GM21529 (cell line): ENCODE data around the gene NUBP1.
A peak's percentile ranks its signal among the peaks of the same experiment; 100 is the strongest.

Source experiments
- ATAC-seq: cut with Tn5 transposase; IDR thresholded peaks from one replicate; pipeline ENCODE4 v1.9.1; 2021; ENCODE audit not compliant: unreplicated experiment

Gene NUBP1

GRCh38 chr16:10799736-10800135 is 56.1 kb downstream of the NUBP1 start:
- ATAC-seq, result no peak

GRCh38 chr16:10805334-10805733 is 61.7 kb downstream of the NUBP1 start:
- ATAC-seq, result no peak

- ATAC-seq, result no peak
Measured at GRCh38 chr16:10806698-10807097, 63.1 kb downstream of the NUBP1 start.

GRCh38 chr16:10808218-10808617 is 64.6 kb downstream of the NUBP1 start:
- ATAC-seq, result no peak

- no peak for ATAC-seq
Measured at GRCh38 chr16:10808850-10809249, 65.2 kb downstream of the NUBP1 start.

GRCh38 chr16:10809706-10810105 is 66.1 kb downstream of the NUBP1 start:
- ATAC-seq, result no peak

GRCh38 chr16:10812312-10813098 is 68.9 kb downstream of the NUBP1 start:
- ATAC-seq, result peak; percentile 74

GRCh38 chr16:10813099-10813455 is 69.4 kb downstream of the NUBP1 start:
- ATAC-seq, result no peak

GRCh38 chr16:10817514-10817913 is 73.9 kb downstream of the NUBP1 start:
- no peak for ATAC-seq

GRCh38 chr16:10817963-10818941 is 74.6 kb downstream of the NUBP1 start, which contains the start of gene TVP23A:
TSS of gene TVP23A (minus strand) at chr16:10818794. CDS start at chr16:10818493, 301 bp downstream.
- ATAC-seq, result no peak
